Mesendoderm (in vitro differentiated cells): ENCODE data around the gene PSMD3.

Experiments
- DNase-seq: peaks from one replicate; pipeline ENCODE4 v3.0.0; 2013
- H2AK5ac ChIP-seq: 2 replicates; pipeline ENCODE4 v1.6.1; 2013; ENCODE audit warnings: low read length, inconsistent platforms
- H2BK120ac ChIP-seq: 2 replicates; pipeline ENCODE4 v1.6.1; 2013; ENCODE audit warnings: low read depth, mild to moderate bottlenecking, low read length, moderate library complexity, mixed read lengths
- H2BK15ac ChIP-seq: replicated peaks from 2 replicates; pipeline ENCODE4 v1.6.1; 2013; ENCODE audit warnings: low read depth, mild to moderate bottlenecking, moderate library complexity
- H2BK5ac ChIP-seq: 2 replicates; pipeline ENCODE4 v1.6.1; 2013; ENCODE audit warnings: low read length, inconsistent platforms
- H3K18ac ChIP-seq: 2 replicates; pipeline ENCODE4 v1.6.1; 2013; ENCODE audit warnings: mild to moderate bottlenecking, low read length, mixed read lengths
- H3K23ac ChIP-seq: one replicate; pipeline ENCODE4 v1.6.1; 2013; ENCODE audit warnings: low read length
- H3K27ac ChIP-seq: 2 replicates; pipeline ENCODE4 v1.5.1; 2013; ENCODE audit warnings: low read depth, mild to moderate bottlenecking, inconsistent platforms, low read length, moderate library complexity
- H3K27me3 ChIP-seq: 2 replicates; pipeline ENCODE4 v1.6.1; 2013; ENCODE audit warnings: low read length, control low read depth, mild to moderate bottlenecking, inconsistent platforms; ENCODE audit not compliant: insufficient read depth, poor library complexity
- H3K36me3 ChIP-seq: 2 replicates; pipeline ENCODE4 v1.6.1; 2013; ENCODE audit warnings: low read length, inconsistent platforms; ENCODE audit not compliant: control insufficient read depth, insufficient read depth
- H3K4ac ChIP-seq: one replicate; pipeline ENCODE4 v1.6.1; 2013; ENCODE audit warnings: low read depth, mild to moderate bottlenecking, low read length, moderate library complexity
- H3K4me1 ChIP-seq: 2 replicates; pipeline ENCODE4 v1.6.1; 2013; ENCODE audit warnings: low read depth, low read length, inconsistent platforms; ENCODE audit not compliant: control insufficient read depth
- H3K4me2 ChIP-seq: 2 replicates; pipeline ENCODE4 v1.6.1; 2013; ENCODE audit warnings: low read length
- H3K4me3 ChIP-seq: 2 replicates; pipeline ENCODE4 v1.5.1; 2013; ENCODE audit warnings: mild to moderate bottlenecking, low read length
- H3K56ac ChIP-seq: one replicate; pipeline ENCODE4 v1.6.1; 2013; ENCODE audit warnings: low read length
- H3K79me1 ChIP-seq: 2 replicates; pipeline ENCODE4 v1.6.1; 2013; ENCODE audit warnings: low read length, inconsistent platforms
- H3K79me2 ChIP-seq: 2 replicates; pipeline ENCODE4 v1.6.1; 2013; ENCODE audit warnings: mild to moderate bottlenecking, low read length; ENCODE audit not compliant: control insufficient read depth, insufficient read depth
- H3K9ac ChIP-seq: 2 replicates; pipeline ENCODE4 v1.6.1; 2013; ENCODE audit warnings: low read length, inconsistent platforms
- H4K5ac ChIP-seq: one replicate; pipeline ENCODE4 v1.6.1; 2013; ENCODE audit warnings: low read length
- H4K8ac ChIP-seq: one replicate; pipeline ENCODE4 v1.6.1; 2013; ENCODE audit warnings: low read depth, mild to moderate bottlenecking, control low read depth, low read length, moderate library complexity
- WGBS: extraction: QIAGEN DNeasy Blood & Tissue Kit; methylation state at CpG from one replicate; pipeline ENCODE4 v1.1.7; 2013; ENCODE audit warnings: low lambda C conversion rate, missing lambda C conversion rate; ENCODE audit not compliant: insufficient coverage; ENCODE audit errors: extremely low coverage; 5-methylcytosine and 5-hydroxymethylcytosine counted together

PSMD3 gene

DNA sequence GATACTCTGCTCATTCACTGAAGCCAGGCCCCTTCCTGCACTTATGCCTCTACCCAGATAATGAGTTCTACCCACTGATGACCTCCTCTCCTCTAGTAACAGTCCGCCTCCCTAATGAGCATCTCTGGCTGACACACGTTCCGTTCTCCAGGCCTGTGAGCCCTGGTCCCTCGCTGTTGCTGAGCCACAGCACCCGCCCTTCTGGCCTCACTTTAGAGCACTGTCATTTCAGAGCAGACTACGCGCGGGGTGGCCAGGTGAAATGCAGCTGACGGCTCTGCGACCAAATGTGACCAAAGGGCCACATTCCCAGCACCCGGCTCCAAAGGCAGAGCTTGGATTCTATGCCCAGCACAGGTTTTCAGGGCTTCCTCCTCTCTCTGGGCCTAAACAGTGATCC lies 13.8 kb downstream of the PSMD3 start:
- no peak overlapping the region for H2BK5ac ChIP-seq
- no peak overlapping the region for H3K23ac ChIP-seq
- H3K27me3 ChIP-seq, result no peaks in the 10 kb centered on the region
- H3K4ac ChIP-seq, result no peak overlapping the region
- no peak overlapping the region for H3K18ac ChIP-seq
- no peak overlapping the region for H2AK5ac ChIP-seq
- H3K79me1 ChIP-seq, result no peaks in the 10 kb centered on the region
- H3K56ac ChIP-seq, result no peak overlapping the region
- H3K36me3 ChIP-seq, result peaks cover 24% of the 10 kb centered on the region
- DNase-seq, result no peak
- no peak overlapping the region for H3K9ac ChIP-seq
- H3K4me1 ChIP-seq, result no peaks in the 10 kb centered on the region
- H4K8ac ChIP-seq, result no peak overlapping the region
- H3K27ac ChIP-seq, result no peak overlapping the region
- no peak overlapping the region for H3K4me3 ChIP-seq
- WGBS, result no CpG with 5 or more reads among the region's 11 CpGs
- no peak overlapping the region for H3K4me2 ChIP-seq
- no peak overlapping the region for H4K5ac ChIP-seq
- H3K79me2 ChIP-seq, result no peaks in the 10 kb centered on the region
- H2BK120ac ChIP-seq, result no peak overlapping the region
- H2BK15ac ChIP-seq, result no peak overlapping the region

- no peak overlapping the region for H3K4me3 ChIP-seq
- H3K79me2 ChIP-seq, result no peaks in the 10 kb centered on the region
- H3K9ac ChIP-seq, result no peak overlapping the region
- H3K23ac ChIP-seq, result no peak overlapping the region
- H4K5ac ChIP-seq, result no peak overlapping the region
- peaks cover 19% of the 10 kb centered on the region for H3K36me3 ChIP-seq
- no peak overlapping the region for H4K8ac ChIP-seq
- no peak overlapping the region for H3K56ac ChIP-seq
- H2BK15ac ChIP-seq, result no peak overlapping the region
- no peak overlapping the region for H3K4ac ChIP-seq
- WGBS, result no CpG with 5 or more reads among the region's 6 CpGs
- no peak overlapping the region for H3K27ac ChIP-seq
- no peak for DNase-seq
- no peaks in the 10 kb centered on the region for H3K79me1 ChIP-seq
- H2BK5ac ChIP-seq, result no peak overlapping the region
- no peak overlapping the region for H3K18ac ChIP-seq
- no peaks in the 10 kb centered on the region for H3K27me3 ChIP-seq
- no peaks in the 10 kb centered on the region for H3K4me1 ChIP-seq
- no peak overlapping the region for H3K4me2 ChIP-seq
- H2AK5ac ChIP-seq, result no peak overlapping the region
- no peak overlapping the region for H2BK120ac ChIP-seq
Observed at GRCh38 chr17:39995438-39995837, 14.8 kb downstream of the PSMD3 start.

DNA sequence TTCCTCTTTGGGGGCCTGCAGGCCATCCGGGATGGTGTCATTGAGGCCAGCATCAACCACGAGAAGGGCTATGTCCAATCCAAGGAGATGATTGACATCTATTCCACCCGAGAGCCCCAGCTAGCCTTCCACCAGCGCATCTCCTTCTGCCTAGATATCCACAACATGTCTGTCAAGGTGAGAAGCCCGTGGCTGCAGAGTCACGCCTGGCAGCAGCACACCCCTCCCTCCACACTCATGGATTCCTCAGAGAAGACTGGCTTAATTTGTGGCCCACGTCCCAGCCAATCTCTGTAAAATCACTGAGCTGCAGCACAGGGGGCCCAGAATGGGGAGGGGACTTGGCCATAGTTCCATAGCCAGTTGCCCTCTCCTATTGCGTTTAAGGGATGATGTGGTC lies 15.6 kb downstream of the PSMD3 start:
- Histone ChIP-seq H3K79me2 (no peaks in the 10 kb centered on the region), H3K27me3 (no peaks in the 10 kb centered on the region), H4K5ac (no peak overlapping the region), H3K18ac (no peak overlapping the region), H3K9ac (no peak overlapping the region), H3K4ac (no peak overlapping the region), H3K4me1 (no peaks in the 10 kb centered on the region), H3K23ac (no peak overlapping the region), H3K56ac (no peak overlapping the region), H2BK15ac (no peak overlapping the region), H3K4me3 (no peak overlapping the region), H3K36me3 (peaks cover 16% of the 10 kb centered on the region), H3K79me1 (no peaks in the 10 kb centered on the region), H3K4me2 (no peak overlapping the region), H2BK5ac (no peak overlapping the region), H2AK5ac (no peak overlapping the region), H2BK120ac (no peak overlapping the region), H4K8ac (no peak overlapping the region), H3K27ac (no peak overlapping the region)
- WGBS, result no CpG with 5 or more reads among the region's 8 CpGs
- no peak for DNase-seq

DNA sequence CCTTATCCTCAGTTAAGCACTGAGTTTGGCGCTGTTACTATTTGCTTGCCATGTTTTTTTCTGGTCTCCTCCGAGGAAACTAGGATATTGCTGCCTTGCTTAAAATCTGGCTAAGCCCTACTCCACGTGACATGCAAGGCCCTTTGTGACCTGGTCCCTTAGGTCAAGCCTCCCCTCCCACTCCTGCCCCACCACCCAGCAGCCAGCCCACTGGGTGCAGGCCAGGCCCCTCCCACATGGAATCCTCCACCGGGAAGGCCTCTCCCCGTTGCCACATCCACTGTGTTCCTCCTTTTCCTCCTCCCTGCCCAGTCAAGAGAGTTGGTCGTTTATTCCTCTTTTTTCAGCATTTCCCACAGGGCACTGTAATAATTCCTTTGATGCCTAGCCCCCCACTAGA lies 16.2 kb downstream of the PSMD3 start:
- Histone ChIP-seq H3K9ac (no peak overlapping the region), H3K56ac (no peak overlapping the region), H4K8ac (no peak overlapping the region), H2AK5ac (no peak overlapping the region), H3K23ac (no peak overlapping the region), H4K5ac (no peak overlapping the region), H3K27me3 (no peaks in the 10 kb centered on the region), H3K4me1 (no peaks in the 10 kb centered on the region), H3K27ac (no peak overlapping the region), H3K18ac (no peak overlapping the region), H3K4me3 (no peak overlapping the region), H2BK120ac (no peak overlapping the region), H3K4ac (no peak overlapping the region), H3K36me3 (peaks cover 12% of the 10 kb centered on the region), H3K79me2 (no peaks in the 10 kb centered on the region), H2BK15ac (no peak overlapping the region), H3K4me2 (no peak overlapping the region), H3K79me1 (no peaks in the 10 kb centered on the region), H2BK5ac (no peak overlapping the region)
- no CpG with 5 or more reads among the region's 6 CpGs for WGBS
- DNase-seq, result no peak

DNA sequence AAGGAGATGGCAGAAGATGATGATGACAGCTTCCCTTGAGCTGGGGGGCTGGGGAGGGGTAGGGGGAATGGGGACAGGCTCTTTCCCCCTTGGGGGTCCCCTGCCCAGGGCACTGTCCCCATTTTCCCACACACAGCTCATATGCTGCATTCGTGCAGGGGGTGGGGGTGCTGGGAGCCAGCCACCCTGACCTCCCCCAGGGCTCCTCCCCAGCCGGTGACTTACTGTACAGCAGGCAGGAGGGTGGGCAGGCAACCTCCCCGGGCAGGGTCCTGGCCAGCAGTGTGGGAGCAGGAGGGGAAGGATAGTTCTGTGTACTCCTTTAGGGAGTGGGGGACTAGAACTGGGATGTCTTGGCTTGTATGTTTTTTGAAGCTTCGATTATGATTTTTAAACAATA lies 16.9 kb downstream of the PSMD3 start:
- H3K79me1 ChIP-seq, result no peaks in the 10 kb centered on the region
- H3K27ac ChIP-seq, result no peak overlapping the region
- no peak overlapping the region for H4K5ac ChIP-seq
- H3K79me2 ChIP-seq, result no peaks in the 10 kb centered on the region
- H3K4me3 ChIP-seq, result no peak overlapping the region
- DNase-seq, result no peak
- H3K4me1 ChIP-seq, result no peaks in the 10 kb centered on the region
- peaks cover 12% of the 10 kb centered on the region for H3K36me3 ChIP-seq
- no peak overlapping the region for H3K18ac ChIP-seq
- no CpG with 5 or more reads among the region's 4 CpGs for WGBS
- no peak overlapping the region for H2BK5ac ChIP-seq
- no peak overlapping the region for H3K56ac ChIP-seq
- no peak overlapping the region for H3K4me2 ChIP-seq
- H3K27me3 ChIP-seq, result no peaks in the 10 kb centered on the region
- no peak overlapping the region for H2AK5ac ChIP-seq
- H2BK120ac ChIP-seq, result no peak overlapping the region
- no peak overlapping the region for H3K23ac ChIP-seq
- no peak overlapping the region for H4K8ac ChIP-seq
- H3K4ac ChIP-seq, result no peak overlapping the region
- H3K9ac ChIP-seq, result no peak overlapping the region
- H2BK15ac ChIP-seq, result no peak overlapping the region

GRCh38 chr17:39999067-39999466 lies 18.5 kb downstream of the PSMD3 start:
- no peak overlapping the region for H3K27ac ChIP-seq

More at GRCh38 chr17:39999067-39999466, 18.5 kb downstream of the PSMD3 start:
- H3K4me1 ChIP-seq, result no peaks in the 10 kb centered on the region
- H4K8ac ChIP-seq, result no peak overlapping the region
- H2BK15ac ChIP-seq, result no peak overlapping the region
- H3K18ac ChIP-seq, result no peak overlapping the region
- H3K4me3 ChIP-seq, result no peak overlapping the region
- no CpG with 5 or more reads among the region's 4 CpGs for WGBS
- peaks cover 6% of the 10 kb centered on the region for H3K36me3 ChIP-seq
- H3K4me2 ChIP-seq, result no peak overlapping the region
- H3K79me1 ChIP-seq, result no peaks in the 10 kb centered on the region
- no peaks in the 10 kb centered on the region for H3K79me2 ChIP-seq
- H2AK5ac ChIP-seq, result no peak overlapping the region
- no peak overlapping the region for H3K56ac ChIP-seq
- no peak for DNase-seq
- H2BK120ac ChIP-seq, result no peak overlapping the region
- no peak overlapping the region for H3K23ac ChIP-seq
- no peaks in the 10 kb centered on the region for H3K27me3 ChIP-seq
- H3K4ac ChIP-seq, result no peak overlapping the region
- no peak overlapping the region for H4K5ac ChIP-seq
- H3K9ac ChIP-seq, result no peak overlapping the region
- H2BK5ac ChIP-seq, result no peak overlapping the region
